PC-9 (cell line): ENCODE measurements around the gene TUBA4A. TPM values are rescaled to one million over a fixed set of nuclear protein-coding genes. Genes with fewer than 3 reads are reported as not detected.

ENCODE experiments used
- BruUV-seq: library from RNA; stranded (reverse); fragments of 400-500 nt; replicated peaks from 2 replicates; lab custom pipeline; 2021; lab: Mats Ljungman, UMichigan
- CTCF ChIA-PET: fragments of 300-600 bp; sonication (Branson Sonifier 250); formaldehyde crosslinking; loops from one replicate; lab custom pipeline; 2022; ENCODE audit warnings: antibody characterized with exemption; lab: Charles Lee
- POLR2A ChIA-PET: fragments of 300-600 bp; sonication (Branson Sonifier 250); formaldehyde crosslinking; loops from one replicate; lab custom pipeline; 2022; ENCODE audit warnings: antibody characterized with exemption; ENCODE audit not compliant: unreplicated experiment; lab: Charles Lee
- DNase-seq, 2 experiments: peaks; one replicate each; pipeline versions ENCODE4 v3.0.0 to v3.0.0-alpha.2; 2015 to 2022; ENCODE audit warnings: mixed read lengths in 1 of 2
- H2AFZ ChIP-seq: fragments of 200-600 bp; sonication (generic); 2 replicates; pipeline ENCODE4 v1.8.1; 2017; ENCODE audit warnings: antibody characterized with exemption
- H3F3A ChIP-seq: fragments of 200-600 bp; sonication (generic); 2 replicates; pipeline ENCODE4 v1.8.1; 2017; ENCODE audit warnings: antibody characterized with exemption, mild to moderate bottlenecking, low read depth; ENCODE audit not compliant: insufficient read depth
- H3K27ac ChIP-seq: fragments of 200-600 bp; sonication (generic); 2 replicates; pipeline ENCODE4 v1.6.1; 2016; ENCODE audit warnings: mixed run types
- H3K27me3 ChIP-seq: fragments of 200-600 bp; sonication (generic); 2 replicates; pipeline ENCODE4 v1.6.1; 2016; ENCODE audit warnings: low read depth, mixed run types; ENCODE audit not compliant: insufficient read depth
- H3K36me3 ChIP-seq: fragments of 200-600 bp; sonication (generic); 2 replicates; pipeline ENCODE4 v1.6.1; 2016; ENCODE audit warnings: low read depth, mixed run types
- H3K4me1 ChIP-seq: fragments of 200-600 bp; sonication (generic); replicated peaks from 2 replicates; pipeline ENCODE4 v1.6.1; 2016; ENCODE audit warnings: mixed run types; ENCODE audit not compliant: insufficient read depth
- H3K4me2 ChIP-seq: fragments of 200-600 bp; sonication (generic); 2 replicates; pipeline ENCODE4 v1.6.1; 2017; ENCODE audit warnings: mixed run types
- H3K4me3 ChIP-seq: fragments of 200-600 bp; sonication (generic); 2 replicates; pipeline ENCODE4 v1.6.1; 2016; ENCODE audit warnings: mixed run types
- H3K79me2 ChIP-seq: fragments of 200-600 bp; sonication (generic); 2 replicates; pipeline ENCODE4 v1.6.1; 2017; ENCODE audit warnings: low read depth, mixed run types
- H3K9me2 ChIP-seq: fragments of 200-600 bp; sonication (generic); 2 replicates; pipeline ENCODE4 v1.8.1; 2017; ENCODE audit warnings: mild to moderate bottlenecking; ENCODE audit not compliant: insufficient read depth
- H3K9me3 ChIP-seq: fragments of 200-600 bp; sonication (generic); 2 replicates; pipeline ENCODE4 v1.8.1; 2016; ENCODE audit warnings: low read depth; ENCODE audit not compliant: insufficient read depth
- H4K20me1 ChIP-seq: fragments of 200-600 bp; sonication (generic); 2 replicates; pipeline ENCODE4 v1.8.1; 2017; ENCODE audit not compliant: insufficient read depth
- CTCF ChIP-seq: fragments of 200-600 bp; sonication (generic); conservative IDR thresholded peaks from 2 replicates; pipeline ENCODE4 v1.6.1; 2017; ENCODE audit warnings: mixed run types, antibody characterized with exemption, mild to moderate bottlenecking, moderate library complexity
- EZH2 ChIP-seq: fragments of 200-600 bp; sonication (generic); IDR thresholded peaks from 2 replicates; pipeline ENCODE4 v1.8.0; 2017; ENCODE audit warnings: antibody characterized with exemption, low read depth
- intact Hi-C: fragments of 100-400 bp; cut with micrococcal nuclease; formaldehyde crosslinking; loops from one replicate; pipeline ENCODE4 v1.10.0; 2022; ENCODE audit not compliant: unreplicated experiment
- total RNA-seq: library from RNA; stranded (reverse); gene quantifications from 2 replicates; pipeline ENCODE4 v1.2.3, GENCODE V29; 2021

TUBA4A gene
- total RNA-seq, 1 experiment from 2014 or later = 157 TPM

- Histone ChIP-seq H2AFZ (peak within 1 kb of the TSS; percentile 80), H3K4me1 (peaks cover 18% of the 10 kb centered on the region), H3K27me3 (no peaks in the 10 kb centered on the region), H3K4me3 (peak within 1 kb of the TSS; percentile 78), H4K20me1 (no peaks in the 10 kb centered on the region), H3K79me2 (no peaks in the 10 kb centered on the region), H3K9me3 (no peaks in the 10 kb centered on the region), H3K27ac (peak within 1 kb of the TSS; percentile 40), H3K4me2 (peak within 1 kb of the TSS; percentile 100), H3K9me2 (no peaks in the 10 kb centered on the region), H3K36me3 (no peaks in the 10 kb centered on the region), H3F3A (peaks cover 14% of the 10 kb centered on the region; the same call in 1 of the 2 replicates)
- TF ChIP-seq CTCF (no peak), EZH2 (no peak)
- POLR2A ChIA-PET = interaction anchor here (0.5 to 0.8 kb wide), 8 partner anchors 11 to 437 kb away, joined by 3 to 14 read pairs (median 4); partner anchors contain the start of genes ATG9A and CNPPD1
- BruUV-seq = no TSS peak
- peak; percentile 76 to 96 for DNase-seq
- CTCF ChIA-PET = interaction anchor here (0.6 to 0.7 kb wide), 2 partner anchors 10 to 131 kb away, joined by 3 to 9 read pairs; no protein-coding TSS in a partner anchor
- intact Hi-C loops = loop anchor here (1.0 to 2.0 kb wide), 3 partner anchors 30 to 72 kb away; partner anchors contain the start of genes CNPPD1, DNAJB2 and NHEJ1
These were observed 47.2 kb downstream of the TUBA4A start, which contains the start of gene ZFAND2B for GRCh38 chr2:219206328-219207133. ZFAND2B (plus strand) TSS chr2:219206782; CDS start chr2:219206988, 206 bp downstream.

GRCh38 chr2:219205981-219206327 is 47.8 kb downstream of the TUBA4A start:
- Histone ChIP-seq H3K4me2 (peak overlapping the region; percentile 100), H3K27ac (peak overlapping the region; percentile 40), H3K9me2 (no peaks in the 10 kb centered on the region), H4K20me1 (no peaks in the 10 kb centered on the region), H3K27me3 (no peaks in the 10 kb centered on the region), H3K79me2 (no peaks in the 10 kb centered on the region), H2AFZ (peak overlapping the region; percentile 80), H3K36me3 (no peaks in the 10 kb centered on the region), H3K4me3 (peak overlapping the region; percentile 78), H3F3A (peaks cover 14% of the 10 kb centered on the region; the same call in 1 of the 2 replicates), H3K4me1 (peaks cover 18% of the 10 kb centered on the region), H3K9me3 (no peaks in the 10 kb centered on the region)
- BruUV-seq = TSS peak; percentile 66
- ChIA-PET POLR2A (interaction anchor here (0.6 to 0.7 kb wide), 5 partner anchors 13 to 437 kb away, joined by 3 to 14 read pairs (median 5); partner anchors contain the start of gene CNPPD1), CTCF (no interaction called here)
- intact Hi-C loops = loop anchor here (1.0 to 2.0 kb wide), 3 partner anchors 29 to 73 kb away; partner anchors contain the start of genes CNPPD1, DNAJB2 and NHEJ1
- TF ChIP-seq CTCF (no peak), EZH2 (no peak)
- no peak for DNase-seq

GRCh38 chr2:219205165-219205538 is 48.6 kb downstream of the TUBA4A start:
- no peak overlapping the region for H3K27ac ChIP-seq
- CTCF ChIA-PET = interaction anchor here (0.7 kb wide), 1 partner anchor 31 kb away, joined by 3 read pairs; no protein-coding TSS in a partner anchor
- no peak for DNase-seq
- H3K36me3 ChIP-seq = no peaks in the 10 kb centered on the region
- no peaks in the 10 kb centered on the region for H3K9me2 ChIP-seq
- no peak overlapping the region for H2AFZ ChIP-seq
- intact Hi-C loops = no loop called here
- peaks cover 14% of the 10 kb centered on the region; the same call in 1 of the 2 replicates for H3F3A ChIP-seq
- POLR2A ChIA-PET = no interaction called here
- no peaks in the 10 kb centered on the region for H3K79me2 ChIP-seq
- no peaks in the 10 kb centered on the region for H4K20me1 ChIP-seq
- H3K27me3 ChIP-seq = no peaks in the 10 kb centered on the region
- no peak overlapping the region for H3K4me2 ChIP-seq
- H3K4me3 ChIP-seq = no peak overlapping the region
- no TSS peak for BruUV-seq
- TF ChIP-seq CTCF = no peak
- no peak for TF ChIP-seq EZH2
- peaks cover 18% of the 10 kb centered on the region for H3K4me1 ChIP-seq
- no peaks in the 10 kb centered on the region for H3K9me3 ChIP-seq
